HG03108 (cell line): ENCODE measurements around the gene OSBPL7.
"Not testable (repeated sequence)": the region's sequence is repeated elsewhere in the genome, so short reads cannot be mapped to it uniquely, and the experiment has no call there.

ENCODE experiments used
- ATAC-seq: cut with Tn5 transposase; IDR thresholded peaks from one replicate; pipeline ENCODE4 v1.9.1; 2021; ENCODE audit warnings: moderate library complexity; ENCODE audit not compliant: unreplicated experiment

OSBPL7 gene

DNA sequence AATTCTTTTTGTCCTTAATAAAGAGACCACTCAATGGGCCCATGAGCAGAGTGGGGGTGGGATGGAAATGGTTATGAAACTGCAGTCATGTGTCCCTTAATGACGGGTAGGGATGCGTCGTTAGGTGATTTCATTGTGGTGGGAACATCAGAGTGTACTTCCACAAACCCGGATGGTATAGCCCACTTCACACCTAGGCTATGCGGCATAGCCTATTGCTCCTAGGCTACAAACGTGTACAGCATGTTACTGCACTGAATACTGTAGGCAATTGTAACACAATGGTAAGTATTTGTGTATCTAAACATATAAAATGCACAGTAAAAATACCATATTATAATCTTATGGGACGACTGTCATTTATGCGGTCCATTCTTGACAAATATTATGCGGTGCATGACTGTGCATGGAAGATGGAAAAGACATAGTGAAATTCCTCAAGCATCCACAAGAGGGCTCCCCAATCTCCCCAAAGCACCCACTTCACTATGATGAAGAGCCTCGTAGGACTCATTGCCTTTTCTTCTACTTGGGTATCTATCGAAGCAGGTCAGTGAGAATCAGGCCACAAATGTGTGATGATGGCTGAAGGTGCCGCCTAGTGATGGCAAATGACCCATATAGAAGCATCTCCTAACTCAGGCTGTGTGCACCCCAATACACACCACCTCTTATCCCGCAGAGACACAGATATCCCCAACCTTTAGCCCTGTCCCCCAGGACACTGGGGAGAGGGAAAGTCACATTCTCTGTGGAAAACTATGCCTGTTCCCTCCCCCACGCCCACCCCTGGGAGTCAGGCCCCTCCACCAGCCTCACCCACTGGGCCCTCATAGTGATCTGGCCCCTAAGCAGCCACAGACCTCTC lies 45.0 kb downstream of the OSBPL7 start:
- no peak for ATAC-seq

- no peak for ATAC-seq
Measured at GRCh38 chr17:47774987-47775580, 46.5 kb downstream of the OSBPL7 start.

DNA sequence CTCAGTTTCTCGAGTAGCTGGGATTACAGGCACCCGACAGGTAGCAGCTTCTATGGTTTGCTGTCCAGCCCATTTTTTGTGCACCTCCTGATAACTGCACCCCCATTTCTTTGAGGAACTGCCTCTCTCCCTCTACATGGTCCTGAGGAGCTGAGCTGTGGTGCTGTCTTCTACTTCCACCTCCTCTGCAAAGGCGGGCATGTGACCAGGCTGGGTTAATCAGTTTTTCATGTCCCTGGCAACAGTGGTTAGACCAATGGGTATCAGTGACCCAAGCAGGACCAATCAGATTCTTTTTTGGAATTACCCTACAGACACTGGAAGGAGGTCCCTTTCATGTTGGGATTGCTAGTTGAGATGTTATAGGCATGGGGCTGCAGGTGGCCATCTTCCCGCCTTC lies 47.3 kb downstream of the OSBPL7 start:
- no peak for ATAC-seq

DNA sequence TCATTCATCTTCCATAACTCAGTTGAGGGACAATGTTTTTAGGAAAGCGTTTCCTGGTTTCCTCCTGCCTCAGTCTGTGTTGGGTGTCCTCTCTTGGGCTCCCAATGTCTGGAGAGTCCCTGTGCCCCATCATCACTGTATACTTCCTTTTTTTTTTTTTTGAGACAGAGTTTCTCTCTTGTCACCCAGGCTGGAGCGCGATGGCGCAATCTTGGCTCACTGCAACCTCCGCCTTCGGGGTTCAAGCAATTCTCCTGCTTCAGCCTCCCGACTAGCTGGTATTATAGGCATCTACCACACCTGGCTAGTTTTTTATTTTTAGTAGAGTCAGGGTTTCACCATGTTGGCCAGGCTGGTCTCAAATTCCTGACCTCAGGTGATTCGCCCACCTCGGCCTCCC lies 47.9 kb downstream of the OSBPL7 start:
- not testable (repeated sequence) for ATAC-seq

GRCh38 chr17:47763913-47764582 lies 57.5 kb downstream of the OSBPL7 start:
- no peak for ATAC-seq

DNA sequence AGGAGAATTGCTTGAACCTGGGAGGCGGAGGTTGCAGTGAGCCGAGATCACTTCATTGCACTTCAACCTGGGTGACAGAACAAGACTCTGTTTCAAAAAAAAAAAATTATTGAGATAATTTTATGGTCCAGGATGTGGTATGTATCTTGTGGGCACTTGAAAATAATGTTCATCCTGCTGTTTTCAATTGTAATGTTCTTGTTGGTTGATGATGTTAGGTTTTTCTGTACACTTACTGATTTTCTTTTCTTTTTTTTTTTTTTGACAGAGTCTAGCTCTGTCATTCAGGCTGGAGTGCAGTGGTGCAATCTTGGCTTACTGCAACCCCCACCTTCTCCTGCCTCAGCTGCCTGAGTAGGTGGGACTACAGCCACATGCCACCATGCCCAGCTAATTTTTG lies 58.9 kb downstream of the OSBPL7 start:
- no peak for ATAC-seq

DNA sequence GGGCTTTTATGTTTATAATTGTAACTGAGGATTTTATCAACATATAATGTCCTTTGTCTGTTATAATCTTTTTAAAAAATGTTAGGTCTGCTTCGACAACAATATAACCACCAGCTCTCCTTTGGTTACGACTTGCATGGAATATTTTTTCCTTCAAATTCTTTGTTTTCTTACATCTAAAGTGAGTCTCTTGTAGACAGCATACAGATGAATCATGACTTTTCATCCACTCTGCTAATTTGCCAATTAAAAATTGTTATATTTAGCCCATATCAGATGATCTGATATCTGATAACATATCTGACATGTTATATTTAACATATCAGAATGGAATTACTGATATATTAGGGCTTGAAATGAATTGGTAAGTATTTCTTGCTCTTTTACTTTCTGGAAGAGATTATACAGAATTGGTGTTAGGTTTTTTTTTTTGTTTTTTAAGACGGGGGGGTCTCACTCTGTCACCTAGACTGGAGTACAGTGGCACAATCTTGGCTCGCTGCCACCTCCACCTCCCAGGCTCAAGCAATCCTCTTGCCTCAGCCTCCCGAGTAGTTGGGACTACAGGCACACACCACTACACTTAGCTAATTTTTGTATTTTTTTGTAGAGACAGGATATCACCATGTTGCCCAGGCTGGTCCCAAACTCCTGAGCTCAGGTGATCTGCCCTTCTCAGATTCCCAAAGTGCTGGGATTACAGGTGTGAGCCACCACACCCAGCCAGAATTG lies 61.0 kb downstream of the OSBPL7 start:
- no peak for ATAC-seq

DNA sequence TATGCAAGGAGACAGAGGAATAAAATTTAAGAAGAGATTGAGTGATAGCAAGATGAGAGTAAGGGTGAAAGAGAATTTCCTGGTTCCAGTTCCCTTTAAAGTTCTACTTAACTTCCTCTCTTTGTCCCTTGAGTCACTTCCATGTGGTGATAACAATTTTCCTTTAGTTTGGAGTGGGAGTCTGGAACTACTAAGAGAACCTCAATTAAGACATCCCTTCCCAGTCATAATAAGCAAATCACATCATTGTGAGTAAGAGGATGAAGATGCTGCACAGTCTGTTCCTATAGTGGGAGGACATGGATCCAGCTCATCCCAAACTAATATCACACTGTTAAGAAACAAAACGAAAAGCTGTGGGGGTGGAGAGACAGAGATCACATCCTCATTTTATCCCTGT lies 64.2 kb downstream of the OSBPL7 start:
- no peak for ATAC-seq
